Pulmonary artery endothelial cell (primary cell): ENCODE measurements around the gene MALAT1. TPM values are rescaled to one million over a fixed set of nuclear protein-coding genes. Genes with fewer than 3 reads are reported as not detected.
"Not testable (repeated sequence)": the region's sequence is repeated elsewhere in the genome, so short reads cannot be mapped to it uniquely, and the experiment has no call there.

ENCODE experiments used
- DNase-seq: peaks from one replicate; pipeline ENCODE4 v3.0.0-alpha.2; 2011; ENCODE audit warnings: low read depth, low spot score
- total RNA-seq: library from RNA; depleted of rRNA; stranded (reverse); fragments of >200 nt; gene quantifications from 2 replicates; pipeline ENCODE4 v1.2.3, GENCODE V29; 2014

Gene MALAT1
- 4,401 and 5,456 TPM in 2 replicates for total RNA-seq

- no peak for DNase-seq
Measured at GRCh38 chr11:65498977-65499712, at the start of gene MALAT1. Gene MALAT1 (plus strand): TSS chr11:65499045.

- not testable (repeated sequence) for DNase-seq
Measured at GRCh38 chr11:65451301-65451700, 47.5 kb upstream of the MALAT1 start.

GRCh38 chr11:65452259-65452658 lies 46.6 kb upstream of the MALAT1 start:
- not testable (repeated sequence) for DNase-seq

- DNase-seq = no peak
Measured at GRCh38 chr11:65452806-65453490, 45.9 kb upstream of the MALAT1 start.

- DNase-seq = no peak
Measured at GRCh38 chr11:65454311-65454695, 44.5 kb upstream of the MALAT1 start.

- DNase-seq = no peak
Measured at GRCh38 chr11:65454696-65455456, 44.0 kb upstream of the MALAT1 start.

- no peak for DNase-seq
Measured at GRCh38 chr11:65456418-65456817, 42.4 kb upstream of the MALAT1 start.

GRCh38 chr11:65459552-65459951 lies 39.3 kb upstream of the MALAT1 start:
- DNase-seq = no peak

- not testable (repeated sequence) for DNase-seq
Measured at GRCh38 chr11:65465471-65465870, 33.4 kb upstream of the MALAT1 start.

GRCh38 chr11:65467306-65467705 lies 31.5 kb upstream of the MALAT1 start:
- DNase-seq = not testable (repeated sequence)

- no peak for DNase-seq
Measured at GRCh38 chr11:65468874-65469333, 29.9 kb upstream of the MALAT1 start.

- no peak for DNase-seq
Measured at GRCh38 chr11:65470433-65471049, 28.3 kb upstream of the MALAT1 start.

- DNase-seq = no peak
Measured at GRCh38 chr11:65471447-65471891, 27.4 kb upstream of the MALAT1 start.

GRCh38 chr11:65472588-65473277 lies 26.1 kb upstream of the MALAT1 start:
- DNase-seq = not testable (repeated sequence)

GRCh38 chr11:65473278-65473860 lies 25.5 kb upstream of the MALAT1 start:
- DNase-seq = no peak

- no peak for DNase-seq
Measured at GRCh38 chr11:65474864-65475263, 24.0 kb upstream of the MALAT1 start.

GRCh38 chr11:65476632-65477148 lies 22.2 kb upstream of the MALAT1 start:
- DNase-seq = no peak

GRCh38 chr11:65477149-65477965 lies 21.5 kb upstream of the MALAT1 start:
- no peak for DNase-seq

- DNase-seq = no peak
Measured at GRCh38 chr11:65478388-65479183, 20.3 kb upstream of the MALAT1 start.
